ENCODE data around the gene SNAP47.
"Not testable (repeated sequence)": the region's sequence is repeated elsewhere in the genome, so short reads cannot be mapped to it uniquely, and the experiment has no call there.

Gene SNAP47

GRCh38 chr1:227734856-227735538, at the start of gene SNAP47, which contains the start of gene JMJD4:
Gene SNAP47, plus strand, starts transcription at chr1:227735435. Its CDS starts 12,302 bp downstream, at chr1:227747737.
Gene JMJD4, minus strand, starts transcription at chr1:227735302. Its CDS starts 29 bp downstream, at chr1:227735273.
- peak; percentile 94 for DNase-seq

DNA sequence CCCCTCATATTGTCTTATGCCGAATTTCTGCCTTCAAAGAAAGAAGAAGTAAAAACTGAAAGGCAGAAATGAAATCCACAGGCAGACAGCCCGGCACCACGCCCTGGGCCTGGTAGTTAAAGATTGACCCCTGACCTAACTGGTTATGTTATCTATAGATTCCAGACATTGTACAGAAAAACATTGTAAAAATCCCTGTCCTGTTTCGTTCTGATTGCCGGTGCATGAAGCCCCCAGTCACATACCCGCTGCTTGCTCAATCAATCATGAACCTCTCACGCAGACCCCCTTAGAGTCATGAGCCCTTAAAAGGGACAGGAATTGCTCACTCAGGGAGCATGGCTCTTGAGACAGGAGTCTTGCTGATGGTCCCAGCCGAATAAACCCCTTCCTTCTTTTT, 49.4 kb upstream of the SNAP47 start:
- no peak for DNase-seq

DNA sequence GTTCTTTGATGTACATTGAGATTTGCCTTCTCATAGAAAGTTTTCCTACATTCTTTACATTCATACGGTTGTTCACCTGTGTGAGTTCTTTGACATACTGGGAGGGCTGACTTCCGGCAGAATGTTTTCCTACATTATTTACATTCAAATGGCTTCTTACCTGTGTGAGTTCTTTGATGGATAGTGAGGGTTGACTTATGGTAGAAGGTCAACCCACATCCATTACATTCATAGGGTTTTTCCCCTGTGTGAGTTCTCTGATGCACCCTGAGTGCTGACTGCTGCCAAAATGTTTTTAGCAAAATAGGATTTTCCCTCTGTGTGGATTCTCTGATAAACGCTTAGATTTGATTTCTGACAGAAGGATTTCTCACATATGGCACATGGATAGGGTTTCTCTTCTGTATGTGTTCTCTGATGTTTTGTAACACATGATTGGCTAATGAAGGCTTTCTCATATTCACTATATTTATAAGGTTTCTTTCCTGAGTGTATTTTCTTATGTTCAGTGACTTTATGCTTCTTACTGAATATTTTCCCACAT, 37.8 kb upstream of the SNAP47 start:
- no peak for DNase-seq

DNA sequence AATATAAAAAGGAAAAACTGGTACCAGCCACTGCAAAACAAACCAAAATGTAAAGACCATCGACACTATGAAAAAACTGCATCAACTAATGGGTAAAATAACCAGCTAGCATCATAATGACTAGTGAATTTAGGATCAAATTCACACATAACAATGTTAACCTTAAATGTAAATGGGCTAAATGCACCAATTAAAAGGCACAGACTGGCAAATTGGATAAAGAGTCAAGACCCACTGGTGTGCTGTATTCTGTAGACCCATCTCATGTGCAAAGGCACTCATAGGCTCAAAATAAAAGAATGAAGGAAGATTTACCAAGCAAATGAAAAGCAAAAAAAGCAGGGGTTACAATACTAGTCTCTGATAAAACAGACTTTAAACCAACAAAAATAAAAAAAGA, 33.6 kb upstream of the SNAP47 start:
- DNase-seq, result not testable (repeated sequence)

DNA sequence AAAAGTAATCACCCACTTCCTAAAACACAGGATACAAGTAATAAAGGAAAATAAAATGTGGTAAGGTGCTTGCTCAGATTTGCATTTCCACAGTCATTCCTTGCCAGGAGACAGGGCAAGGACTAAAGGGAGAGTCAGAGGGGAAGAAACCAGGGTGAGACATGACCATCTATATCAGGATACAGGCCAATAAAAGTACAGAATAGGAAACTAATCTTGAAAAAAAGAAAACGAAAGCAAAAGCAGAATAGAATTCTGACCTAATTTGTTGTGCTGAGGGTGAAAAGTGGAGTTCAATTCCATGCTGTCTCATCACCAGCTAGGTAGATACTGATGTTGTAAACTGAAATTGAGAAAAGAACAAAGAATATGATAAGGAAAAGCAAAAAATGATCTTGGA, 27.4 kb upstream of the SNAP47 start:
- no peak for DNase-seq

DNA sequence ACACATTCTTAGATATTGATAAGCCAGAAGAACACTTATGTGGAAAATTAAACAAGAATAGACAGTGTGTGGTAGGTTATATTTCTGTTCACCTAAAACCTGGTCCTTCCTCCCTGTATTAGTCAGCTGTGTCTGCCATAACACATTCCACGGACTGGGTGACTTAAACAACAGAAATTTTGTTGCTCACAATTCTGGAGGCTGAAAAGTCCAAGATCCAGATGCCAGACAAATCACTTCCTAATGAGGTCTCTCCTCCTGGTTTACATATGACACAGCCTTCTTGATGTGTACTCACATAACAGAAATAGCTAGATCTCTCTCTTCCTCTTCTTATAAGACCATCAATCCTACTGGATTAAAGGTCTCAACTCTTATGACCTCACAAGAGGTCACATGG, 25.8 kb upstream of the SNAP47 start:
- DNase-seq, result no peak

DNA sequence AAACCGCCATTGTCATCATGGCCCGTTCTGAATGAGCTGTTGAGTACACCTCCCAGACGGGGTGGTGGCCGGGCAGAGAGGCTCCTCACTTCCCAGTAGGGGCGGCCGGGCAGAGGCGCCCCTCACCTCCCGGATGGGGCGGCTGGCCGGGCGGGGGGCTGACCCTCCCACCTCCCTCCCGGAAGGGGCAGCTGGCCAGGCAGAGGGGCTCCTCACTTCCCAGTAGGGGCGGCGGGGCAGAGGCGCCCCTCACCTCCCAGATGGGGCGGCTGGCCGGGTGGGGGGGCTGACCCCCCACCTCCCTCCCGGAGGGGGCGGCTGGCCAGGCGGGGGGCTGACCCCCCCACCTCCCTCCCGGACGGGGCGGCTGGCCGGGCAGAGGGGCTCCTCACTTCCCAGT, 24.8 kb upstream of the SNAP47 start:
- not testable (repeated sequence) for DNase-seq

- no peak for DNase-seq
These were observed 22.6 kb upstream of the SNAP47 start for GRCh38 chr1:227712648-227713047.

- DNase-seq, result no peak
These were observed 16.3 kb upstream of the SNAP47 start for GRCh38 chr1:227718932-227719331.

DNA sequence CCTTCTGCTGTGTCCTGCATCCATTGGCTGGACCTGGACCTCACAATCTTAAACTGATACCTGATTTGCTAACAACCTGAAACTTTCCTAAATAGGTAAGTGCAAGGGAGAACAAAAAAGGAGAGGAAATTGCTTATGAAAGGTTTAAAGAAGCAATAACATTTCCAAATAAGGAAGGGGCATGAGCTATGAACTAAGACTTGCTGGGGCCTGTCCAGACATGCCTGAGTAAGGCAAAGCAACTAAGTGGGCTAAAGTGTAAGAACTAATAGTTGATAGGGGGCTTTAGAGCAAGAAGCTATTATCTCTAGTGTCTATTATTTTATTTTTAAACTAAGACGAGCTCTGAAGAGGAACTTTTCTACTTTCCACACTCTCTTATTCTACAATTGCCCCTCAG, 11.8 kb upstream of the SNAP47 start:
- no peak for DNase-seq

GRCh38 chr1:227725046-227725445, 10.2 kb upstream of the SNAP47 start:
- no peak for DNase-seq

- no peak for DNase-seq
These were observed 8.9 kb upstream of the SNAP47 start for GRCh38 chr1:227726318-227726717.

- no peak for DNase-seq
These were observed 8.2 kb upstream of the SNAP47 start for GRCh38 chr1:227726924-227727599.

GRCh38 chr1:227728059-227728891, 7.0 kb upstream of the SNAP47 start:
- DNase-seq, result peak; percentile 75

GRCh38 chr1:227728892-227729143, 6.4 kb upstream of the SNAP47 start:
- no peak for DNase-seq

DNA sequence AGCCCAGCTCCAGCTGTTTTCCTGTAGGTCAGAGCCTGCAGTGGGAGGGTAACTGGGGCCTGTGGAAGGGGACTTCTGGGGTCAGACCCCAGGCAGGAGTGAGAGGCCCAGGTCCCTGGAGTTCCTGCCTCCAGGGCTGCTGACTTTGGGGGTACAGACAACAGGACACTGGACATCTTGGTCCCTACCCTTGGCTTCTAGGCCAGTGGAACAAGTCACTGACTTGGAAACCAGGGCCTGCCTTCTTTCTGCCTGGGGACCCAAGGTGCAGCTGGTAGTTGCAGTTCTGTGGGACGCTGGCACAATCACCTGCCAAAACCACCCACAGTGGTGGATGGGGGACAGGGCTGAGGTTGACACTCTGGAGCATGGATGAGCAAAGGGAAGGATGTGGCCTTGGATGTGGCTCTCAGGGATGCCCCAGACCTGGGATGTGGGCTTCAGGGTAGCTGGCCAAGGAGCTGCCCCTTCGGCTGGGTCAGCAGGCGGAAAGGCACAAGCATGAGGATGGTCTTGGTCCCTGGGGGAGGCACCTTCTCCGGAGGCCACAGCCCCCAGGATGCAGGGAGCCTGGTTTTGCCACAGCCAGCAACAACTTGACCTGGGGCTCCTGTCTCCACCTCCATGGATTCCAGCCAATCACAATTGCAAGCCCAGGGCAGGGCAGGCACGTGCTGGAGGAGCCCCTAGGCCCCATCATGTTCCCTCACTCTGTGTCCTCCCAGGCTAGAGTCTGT, 5.9 kb upstream of the SNAP47 start:
- DNase-seq, result no peak

GRCh38 chr1:227729881-227730629, 5.2 kb upstream of the SNAP47 start:
- DNase-seq, result peak; percentile 53

DNA sequence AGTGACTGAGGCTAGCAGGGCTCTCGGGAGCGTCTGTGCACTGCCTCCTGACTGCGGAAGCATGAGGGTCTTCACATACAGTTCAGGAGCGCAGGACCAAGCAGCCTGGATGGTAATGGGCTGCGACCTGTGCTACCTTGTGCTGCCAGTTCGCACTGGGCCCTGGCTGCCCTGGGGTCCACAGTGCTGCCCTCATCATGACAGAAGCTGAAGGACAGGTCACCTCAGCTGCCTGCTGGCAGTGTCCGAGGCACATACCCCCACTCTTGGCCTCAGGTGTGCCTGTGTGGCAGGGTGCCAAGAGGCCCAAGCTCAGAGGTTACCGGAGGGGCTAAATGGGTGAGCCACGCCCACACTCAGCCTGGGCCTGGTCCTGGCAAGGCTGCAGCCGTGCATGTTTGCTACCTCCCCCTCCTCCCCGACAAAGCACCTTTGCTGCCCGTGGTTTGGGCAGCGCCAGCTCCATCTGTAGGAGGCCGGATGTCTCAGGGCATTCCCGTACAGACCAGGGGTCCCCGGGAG, 4.5 kb upstream of the SNAP47 start:
- no peak for DNase-seq

GRCh38 chr1:227731241-227731677, 4.0 kb upstream of the SNAP47 start:
- no peak for DNase-seq

- DNase-seq, result no peak
These were observed 3.3 kb upstream of the SNAP47 start for GRCh38 chr1:227731696-227732585.

All from CD4-positive, alpha-beta T cell treated with Interleukin-12 subunit alpha and Interleukin-12 subunit beta, for 1 hour (primary cell).